ENCODE measurements around the gene C1D.

GRCh38 chr2:68083346-68083745 is 20.5 kb upstream of the C1D start:
- TF ChIP-seq POLR2A (IDR thresholded peaks at IDR 0.05) = no peak
- TF ChIP-seq POLR2AphosphoS5 (IDR thresholded peaks at IDR 0.05) = no peak
- TF ChIP-seq CTCF (IDR thresholded peaks at IDR 0.05) = no peak
- no peak for TF ChIP-seq EP300 (IDR thresholded peaks at IDR 0.05; ENCODE audit: low read depth)
